Muscle layer of duodenum (tissue), 2 donors: ENCODE measurements around the gene LAMB3.

Experiments used
- H3K27ac ChIP-seq: one replicate; pipeline ENCODE4 v1.7.0; 2013; ENCODE audit warnings: mild to moderate bottlenecking, low read length
- H3K27me3 ChIP-seq: one replicate; pipeline ENCODE4 v1.7.0; 2013; ENCODE audit warnings: low read depth, mild to moderate bottlenecking, control low read depth, low read length
- H3K36me3 ChIP-seq, 2 donors: one replicate each; pipeline ENCODE4 v1.7.0; 2013; ENCODE audit warnings: low read length in 2 of 2, control low read depth in 1 of 2, mild to moderate bottlenecking in 1 of 2; ENCODE audit not compliant: insufficient read depth in 2 of 2, control insufficient read depth in 1 of 2
- H3K4me1 ChIP-seq, 2 donors: one replicate each; pipeline ENCODE4 v1.7.0; 2013; ENCODE audit warnings: low read length in 2 of 2, mild to moderate bottlenecking in 2 of 2, control low read depth in 1 of 2, moderate library complexity in 1 of 2; ENCODE audit not compliant: insufficient read depth in 2 of 2, control insufficient read depth in 1 of 2
- H3K4me3 ChIP-seq, 2 donors: one replicate each; pipeline ENCODE4 v1.7.0; 2013; ENCODE audit warnings: low read length in 2 of 2, low read depth in 1 of 2, mild to moderate bottlenecking in 1 of 2
- H3K9me3 ChIP-seq, 2 donors: one replicate each; pipeline ENCODE4 v1.7.0; 2013; ENCODE audit warnings: low read length in 2 of 2, control low read depth in 1 of 2, mild to moderate bottlenecking in 1 of 2; ENCODE audit not compliant: control insufficient read depth in 1 of 2
- donor health status: healthy.

LAMB3 gene

DNA sequence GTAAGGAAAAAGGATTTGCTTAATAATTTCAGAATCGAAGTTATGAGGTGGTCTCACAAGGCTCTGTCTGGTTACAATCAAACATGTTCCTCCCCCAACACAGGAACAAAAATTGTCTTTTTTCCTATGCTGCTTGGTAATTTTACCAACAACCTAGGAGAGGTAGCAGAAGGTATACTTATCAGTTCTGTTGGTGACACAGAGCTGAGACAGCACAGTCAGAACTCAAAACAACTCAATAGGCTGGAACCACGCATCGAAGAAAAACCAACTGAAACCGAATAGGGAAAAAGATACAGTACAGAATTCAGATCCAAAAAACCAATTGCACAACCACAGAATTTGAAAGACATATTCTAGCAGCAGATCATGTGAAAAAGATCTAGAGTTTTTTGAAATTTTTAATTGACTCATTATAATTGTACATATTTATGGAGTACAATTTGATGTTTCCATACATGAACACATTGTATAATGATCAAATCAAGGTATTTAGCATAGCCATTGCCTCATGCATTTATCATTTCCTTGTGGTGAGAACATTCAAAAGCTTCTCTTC lies 26.8 kb upstream of the LAMB3 start:
- no peak overlapping the region for H3K27ac ChIP-seq
- H3K36me3 ChIP-seq, result no peaks in the 10 kb centered on the region
- no peak overlapping the region for H3K4me3 ChIP-seq
- H3K9me3 ChIP-seq, result no peaks in the 10 kb centered on the region
- H3K27me3 ChIP-seq, result no peaks in the 10 kb centered on the region
- peaks cover 4 to 22% of the 10 kb centered on the region in 2 donors for H3K4me1 ChIP-seq

GRCh38 chr1:209675565-209676154 lies 23.4 kb upstream of the LAMB3 start:
- no peak overlapping the region for H3K27ac ChIP-seq
- no peaks in the 10 kb centered on the region for H3K27me3 ChIP-seq
- H3K4me3 ChIP-seq, result peak overlapping the region; percentile 62 to 88
- H3K4me1 ChIP-seq, result peaks cover 4 to 22% of the 10 kb centered on the region in 2 donors
- no peaks in the 10 kb centered on the region for H3K9me3 ChIP-seq
- no peaks in the 10 kb centered on the region for H3K36me3 ChIP-seq

- Histone ChIP-seq H3K27ac (peak within 1 kb of the TSS; percentile 57), H3K27me3 (no peaks in the 10 kb centered on the region), H3K36me3 (no peaks in the 10 kb centered on the region), H3K4me3 (peak within 1 kb of the TSS; percentile 62 to 88), H3K9me3 (no peaks in the 10 kb centered on the region), H3K4me1 (peaks cover 4 to 22% of the 10 kb centered on the region in 2 donors)
Measured at GRCh38 chr1:209674957-209675564, 22.8 kb upstream of the LAMB3 start, which contains the start of gene G0S2. G0S2 (plus strand) TSS chr1:209675412; CDS start chr1:209675685, 273 bp downstream.

- Histone ChIP-seq H3K9me3 (no peaks in the 10 kb centered on the region), H3K36me3 (no peaks in the 10 kb centered on the region), H3K4me1 (peaks cover 4 to 22% of the 10 kb centered on the region in 2 donors), H3K27me3 (no peaks in the 10 kb centered on the region), H3K27ac (peak overlapping the region; percentile 57), H3K4me3 (peak overlapping the region; percentile 62 to 88)
Measured at GRCh38 chr1:209673631-209674417, 21.6 kb upstream of the LAMB3 start.

GRCh38 chr1:209672705-209673630 lies 20.7 kb upstream of the LAMB3 start:
- no peak overlapping the region for H3K4me3 ChIP-seq
- no peaks in the 10 kb centered on the region for H3K9me3 ChIP-seq
- H3K27ac ChIP-seq, result peak overlapping the region; percentile 40
- no peaks in the 10 kb centered on the region for H3K27me3 ChIP-seq
- H3K4me1 ChIP-seq, result peaks cover 4 to 22% of the 10 kb centered on the region in 2 donors
- H3K36me3 ChIP-seq, result no peaks in the 10 kb centered on the region

- no peak overlapping the region for H3K27ac ChIP-seq
- H3K4me1 ChIP-seq, result peaks cover 4 to 12% of the 10 kb centered on the region in 2 donors
Measured at GRCh38 chr1:209670441-209671082, 18.3 kb upstream of the LAMB3 start.

GRCh38 chr1:209667708-209668107 lies 15.5 kb upstream of the LAMB3 start:
- Histone ChIP-seq H3K9me3 (no peaks in the 10 kb centered on the region), H3K4me3 (no peak overlapping the region), H3K27me3 (no peaks in the 10 kb centered on the region), H3K27ac (no peak overlapping the region), H3K36me3 (no peaks in the 10 kb centered on the region), H3K4me1 (no peaks in the 10 kb centered on the region)

More at GRCh38 chr1:209670441-209671082, 18.3 kb upstream of the LAMB3 start:
- H3K36me3 ChIP-seq, result no peaks in the 10 kb centered on the region
- H3K9me3 ChIP-seq, result no peaks in the 10 kb centered on the region
- H3K27me3 ChIP-seq, result no peaks in the 10 kb centered on the region
- H3K4me3 ChIP-seq, result no peak overlapping the region

GRCh38 chr1:209667103-209667502 lies 14.9 kb upstream of the LAMB3 start:
- no peaks in the 10 kb centered on the region for H3K9me3 ChIP-seq
- no peaks in the 10 kb centered on the region for H3K4me1 ChIP-seq
- no peaks in the 10 kb centered on the region for H3K27me3 ChIP-seq
- no peaks in the 10 kb centered on the region for H3K36me3 ChIP-seq
- no peak overlapping the region for H3K27ac ChIP-seq
- no peak overlapping the region for H3K4me3 ChIP-seq

DNA sequence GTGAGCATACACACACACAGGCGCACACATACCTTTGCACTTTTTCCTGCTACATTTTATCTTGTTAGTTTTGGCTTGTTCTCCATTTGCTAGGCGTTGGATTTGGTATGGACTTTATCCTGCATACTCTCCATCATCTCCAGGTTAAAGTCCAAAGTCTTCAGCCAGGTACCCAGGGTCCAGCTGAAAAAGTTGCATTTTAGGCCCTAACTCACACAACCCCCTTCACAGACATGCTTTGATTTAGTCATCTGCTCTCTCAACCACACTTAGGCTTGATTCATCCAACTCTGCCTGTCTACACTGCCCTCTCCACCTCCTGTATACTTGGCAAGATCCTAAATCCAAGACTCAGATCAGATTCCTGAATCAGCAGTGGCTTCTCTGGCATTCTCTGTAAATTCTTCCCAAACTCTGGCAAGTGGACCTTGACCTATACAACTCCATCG lies 10.7 kb upstream of the LAMB3 start:
- H3K27ac ChIP-seq, result no peak overlapping the region
- peaks cover 0 to 6% of the 10 kb centered on the region in 2 donors for H3K4me1 ChIP-seq
- H3K9me3 ChIP-seq, result no peaks in the 10 kb centered on the region
- no peaks in the 10 kb centered on the region for H3K27me3 ChIP-seq
- H3K36me3 ChIP-seq, result no peaks in the 10 kb centered on the region
- no peak overlapping the region for H3K4me3 ChIP-seq

GRCh38 chr1:209661071-209661470 lies 8.8 kb upstream of the LAMB3 start:
- Histone ChIP-seq H3K27ac (no peak overlapping the region), H3K4me1 (peaks cover 0 to 6% of the 10 kb centered on the region in 2 donors), H3K27me3 (no peaks in the 10 kb centered on the region), H3K4me3 (no peak overlapping the region), H3K36me3 (no peaks in the 10 kb centered on the region), H3K9me3 (no peaks in the 10 kb centered on the region)
